Activated gamma-delta T cell treated with anti-CD3 and anti-CD28 coated beads, Interleukin-2, amount 50 U/mL, for 16 hours (primary cell): ENCODE results near the gene MYCBP2.

Experiments used
- DNase-seq: peaks from one replicate; pipeline ENCODE4 v3.0.0-alpha.2; 2020; ENCODE audit warnings: low read depth

The MYCBP2 gene

GRCh38 chr13:77093735-77094134 lies 233.2 kb downstream of the MYCBP2 start:
- DNase-seq = no peak

GRCh38 chr13:77084755-77085154 lies 242.1 kb downstream of the MYCBP2 start:
- DNase-seq = no peak

- no peak for DNase-seq
Observed at GRCh38 chr13:77079902-77080413, 246.9 kb downstream of the MYCBP2 start.

DNA sequence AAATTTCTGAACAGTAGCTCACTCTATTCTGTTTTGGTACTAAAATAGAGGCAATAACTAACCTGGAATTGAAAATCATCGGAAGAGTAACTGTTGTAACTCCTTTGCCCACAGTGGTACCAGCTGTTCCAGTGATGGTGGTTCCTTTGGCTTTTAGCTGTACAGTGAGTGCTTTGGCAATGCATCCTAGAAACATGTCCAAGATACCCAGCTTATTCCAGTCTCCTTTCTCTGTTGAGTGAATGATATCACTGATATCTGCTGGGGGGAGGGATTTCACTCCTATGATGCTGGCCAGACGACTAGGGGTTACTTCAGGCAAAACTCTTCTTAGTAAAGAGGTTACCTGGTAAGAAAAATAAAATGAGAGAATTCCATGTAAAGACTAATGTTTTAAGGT lies 259.4 kb downstream of the MYCBP2 start:
- DNase-seq = no peak

- DNase-seq = no peak
Observed at GRCh38 chr13:77065461-77066147, 261.3 kb downstream of the MYCBP2 start.

DNA sequence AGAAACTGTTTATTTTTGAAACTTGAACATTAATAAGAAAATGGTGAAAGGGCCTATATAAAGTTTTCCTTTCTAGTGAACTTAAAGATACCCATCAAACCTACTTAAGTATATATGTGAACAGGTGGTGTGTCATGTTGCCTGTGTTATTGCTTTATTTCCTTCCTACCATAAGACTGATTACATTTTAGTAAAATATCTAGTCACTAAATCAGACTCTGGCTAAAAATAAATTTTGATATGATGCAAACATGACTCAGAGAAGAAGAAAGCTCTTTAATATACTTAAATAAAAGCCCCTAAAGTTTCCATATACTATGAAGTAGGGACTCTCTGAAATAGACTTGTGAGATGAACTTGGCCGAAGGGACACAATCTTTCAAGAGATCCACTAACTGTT lies 264.8 kb downstream of the MYCBP2 start:
- no peak for DNase-seq

GRCh38 chr13:77061362-77061761 lies 265.5 kb downstream of the MYCBP2 start:
- no peak for DNase-seq

GRCh38 chr13:77056886-77057285 lies 270.0 kb downstream of the MYCBP2 start:
- DNase-seq = no peak

DNA sequence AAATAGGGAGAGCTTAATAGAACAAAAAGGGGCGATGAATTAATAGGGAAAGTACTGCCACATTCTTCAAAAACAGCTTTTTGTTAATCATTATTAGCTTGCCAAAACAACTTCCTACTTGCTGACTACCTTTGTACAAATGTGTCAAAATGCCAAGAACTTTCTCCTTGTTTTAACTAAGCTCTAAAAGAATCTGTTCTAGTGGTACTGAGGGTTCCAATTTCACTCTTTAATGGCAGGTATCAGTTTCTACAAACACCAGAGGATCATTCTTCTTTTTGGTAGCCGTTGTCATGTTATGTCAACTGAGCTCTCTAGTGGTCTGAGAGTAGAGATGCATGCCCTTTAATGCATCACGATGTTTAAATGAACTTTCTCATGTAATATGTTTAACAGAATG lies 270.5 kb downstream of the MYCBP2 start:
- DNase-seq = no peak

DNA sequence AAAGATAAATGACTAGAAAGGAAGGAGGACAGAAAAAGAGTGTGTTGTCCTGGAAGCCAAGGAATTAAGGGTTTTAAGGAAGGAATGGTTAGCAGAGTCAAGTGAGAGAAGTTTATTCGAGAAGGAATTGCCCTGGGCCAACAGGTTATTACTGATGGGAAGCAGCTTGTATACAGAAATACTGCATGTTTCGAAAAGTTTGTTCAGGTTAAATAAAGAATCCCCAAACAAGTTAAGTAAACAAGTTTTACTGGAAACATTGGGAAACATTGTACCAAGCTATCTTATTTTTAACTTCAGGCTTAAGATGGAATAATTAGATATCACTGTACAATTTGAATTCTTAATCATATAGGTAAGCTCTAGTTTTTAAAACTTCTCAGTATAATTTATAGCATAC lies 271.7 kb downstream of the MYCBP2 start:
- DNase-seq = no peak

DNA sequence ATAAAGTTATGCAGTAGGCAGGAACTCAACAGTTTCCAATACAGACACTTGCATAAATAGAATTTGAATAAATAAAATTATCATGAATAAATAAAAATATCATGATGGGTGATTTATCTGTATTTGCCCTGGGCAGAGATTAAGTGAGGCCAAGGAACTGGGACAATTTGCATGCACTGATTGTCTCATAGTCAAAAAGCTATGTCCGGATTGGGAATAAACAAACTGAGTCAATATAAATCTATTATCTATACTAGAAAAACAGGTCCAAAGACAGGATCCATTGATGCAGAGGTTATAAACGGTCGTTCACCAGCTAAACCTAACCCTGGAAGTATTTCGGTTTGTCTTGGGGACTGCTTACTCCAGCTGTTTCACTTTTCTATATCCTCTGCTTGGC lies 273.7 kb downstream of the MYCBP2 start:
- no peak for DNase-seq

GRCh38 chr13:77048681-77049080 lies 278.2 kb downstream of the MYCBP2 start:
- DNase-seq = no peak

DNA sequence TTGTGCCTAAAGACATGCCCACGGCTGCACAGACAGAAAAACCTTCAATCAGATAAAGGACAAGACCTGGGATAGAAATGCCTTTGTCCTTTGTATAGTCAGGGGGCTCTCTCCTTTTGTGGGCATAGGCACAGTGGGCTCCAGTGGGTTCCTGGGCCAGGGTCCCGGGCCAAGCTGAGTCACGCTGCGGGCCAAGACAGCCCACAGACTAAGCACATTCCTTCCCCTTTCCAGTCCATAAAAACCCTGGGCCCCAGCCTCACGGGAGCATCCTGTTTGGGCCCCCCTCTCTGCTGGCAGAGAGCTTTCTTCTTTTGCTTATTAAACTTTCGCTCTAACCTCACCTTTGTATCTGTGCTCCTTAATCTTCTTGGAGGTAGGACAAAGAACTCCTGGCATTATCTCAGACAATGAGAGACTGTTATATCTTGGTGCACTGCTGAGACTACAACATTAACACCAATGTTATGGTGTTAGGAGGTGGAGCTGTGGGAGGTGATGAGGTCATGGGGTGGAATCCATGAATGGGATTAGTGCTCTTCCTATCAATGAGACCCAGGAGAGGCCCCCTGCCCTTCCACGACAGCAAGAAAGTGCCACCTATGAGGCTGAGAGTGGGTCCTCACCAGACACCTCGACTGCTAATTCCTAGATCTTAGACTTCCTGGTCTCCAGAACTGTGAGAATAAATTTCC lies 279.1 kb downstream of the MYCBP2 start:
- DNase-seq = no peak

DNA sequence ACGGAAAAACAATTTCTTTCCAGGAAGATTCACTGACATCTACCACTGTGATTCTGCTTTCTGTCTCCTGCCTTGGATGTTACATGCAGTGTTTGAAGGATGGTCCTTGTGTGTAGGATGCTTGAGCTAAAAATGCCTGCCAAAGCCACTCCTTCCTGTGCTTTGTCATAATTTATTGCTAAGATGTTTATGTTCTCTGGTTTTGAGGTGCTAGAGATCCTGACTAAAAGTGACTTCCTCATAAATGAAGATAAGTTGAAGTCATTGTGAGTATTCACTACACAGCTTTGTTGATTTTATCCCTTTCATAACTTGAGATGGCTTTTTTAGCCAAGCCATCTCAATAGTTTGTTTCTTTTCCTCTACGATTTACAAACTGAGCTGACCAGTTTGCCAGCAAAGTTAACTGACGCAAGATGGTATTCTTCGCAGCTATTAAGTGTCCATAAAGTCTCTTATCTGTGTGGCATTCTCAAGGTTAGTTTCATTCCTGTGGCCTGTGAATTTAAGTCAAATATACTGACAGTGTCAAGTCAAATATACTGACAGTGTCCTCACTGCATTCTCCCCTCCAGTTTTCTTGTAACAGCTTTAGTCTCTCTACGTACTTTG lies 284.2 kb downstream of the MYCBP2 start:
- DNase-seq = no peak

DNA sequence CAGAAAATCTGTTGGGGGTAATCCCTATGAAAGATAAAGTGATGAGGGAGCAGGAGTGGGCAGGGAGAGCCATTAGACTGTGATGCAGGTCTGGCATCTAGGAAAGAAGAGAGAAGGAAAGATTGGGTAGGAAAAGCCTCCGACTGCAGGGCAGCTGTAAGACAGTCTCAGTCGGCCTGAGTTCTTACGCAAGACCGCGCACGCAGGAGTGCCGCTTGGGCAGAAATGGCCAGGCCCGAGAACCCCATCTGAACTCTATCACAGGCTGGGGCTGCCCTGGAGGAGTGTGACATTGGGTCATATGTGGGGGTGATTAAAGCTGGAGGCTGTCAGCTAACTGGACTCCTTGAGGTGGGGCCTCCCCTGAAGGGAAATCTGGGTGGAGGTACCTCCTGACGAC lies 286.1 kb downstream of the MYCBP2 start:
- no peak for DNase-seq

- DNase-seq = no peak
Observed at GRCh38 chr13:77040076-77040475, 286.8 kb downstream of the MYCBP2 start.

DNA sequence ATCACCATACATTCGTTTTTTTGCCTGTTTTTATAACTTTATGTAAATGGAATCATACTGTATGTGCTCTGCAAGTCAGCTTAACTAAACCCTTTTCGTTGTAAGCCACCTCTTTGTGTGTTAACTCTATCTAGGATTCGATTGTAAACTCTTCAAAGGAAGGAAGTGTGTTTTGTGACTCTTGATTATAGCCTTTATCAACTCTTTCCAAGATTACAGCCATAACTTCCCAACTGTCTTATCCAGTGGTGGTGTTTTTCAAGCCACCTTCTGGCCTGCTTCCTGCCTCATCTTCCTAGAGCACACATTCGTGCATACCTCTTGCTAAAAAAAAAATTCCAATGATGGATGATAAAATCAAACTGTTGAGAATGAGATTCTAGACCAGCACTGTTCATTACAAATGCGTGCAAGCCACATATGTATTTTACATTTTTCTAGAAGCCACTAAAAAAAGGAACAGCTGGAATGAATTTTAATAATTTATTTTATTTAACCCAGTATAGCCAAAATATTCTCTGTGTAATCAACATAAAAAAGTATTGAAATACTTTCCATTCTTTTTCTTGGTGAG lies 287.9 kb downstream of the MYCBP2 start:
- DNase-seq = no peak

DNA sequence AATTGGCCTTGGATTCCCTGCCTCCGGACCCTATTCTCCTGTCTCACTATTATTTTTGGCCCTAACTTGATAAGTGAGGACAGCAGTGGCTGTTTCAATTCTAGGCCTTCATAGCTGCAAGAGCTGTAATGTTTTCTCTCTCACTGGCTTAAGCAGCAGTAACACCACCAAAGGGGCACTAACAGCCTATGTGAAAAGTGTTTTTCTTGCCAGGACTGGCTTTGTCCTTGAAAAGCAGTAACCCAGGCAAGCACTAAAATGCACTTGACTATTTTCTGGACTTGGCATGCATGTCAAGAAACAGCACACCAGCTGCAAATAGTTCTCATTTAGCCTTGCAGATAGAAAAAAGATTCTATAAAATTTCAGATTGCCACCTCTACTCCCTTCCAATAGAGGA lies 290.6 kb downstream of the MYCBP2 start:
- DNase-seq = no peak

- no peak for DNase-seq
Observed at GRCh38 chr13:77034881-77035280, 292.0 kb downstream of the MYCBP2 start.

GRCh38 chr13:77033717-77034302 lies 293.1 kb downstream of the MYCBP2 start:
- no peak for DNase-seq

GRCh38 chr13:77031656-77032243 lies 295.1 kb downstream of the MYCBP2 start:
- DNase-seq = no peak

GRCh38 chr13:77029436-77029835 lies 297.5 kb downstream of the MYCBP2 start:
- DNase-seq = no peak
